ENCODE results near the gene GPC5.

The GPC5 gene

GRCh38 chr13:92591117-92591516 lies 1192.7 kb downstream of the GPC5 start:
- H3K27ac ChIP-seq, result no peak overlapping the region
- no peak overlapping the region for H3K4me3 ChIP-seq

DNA sequence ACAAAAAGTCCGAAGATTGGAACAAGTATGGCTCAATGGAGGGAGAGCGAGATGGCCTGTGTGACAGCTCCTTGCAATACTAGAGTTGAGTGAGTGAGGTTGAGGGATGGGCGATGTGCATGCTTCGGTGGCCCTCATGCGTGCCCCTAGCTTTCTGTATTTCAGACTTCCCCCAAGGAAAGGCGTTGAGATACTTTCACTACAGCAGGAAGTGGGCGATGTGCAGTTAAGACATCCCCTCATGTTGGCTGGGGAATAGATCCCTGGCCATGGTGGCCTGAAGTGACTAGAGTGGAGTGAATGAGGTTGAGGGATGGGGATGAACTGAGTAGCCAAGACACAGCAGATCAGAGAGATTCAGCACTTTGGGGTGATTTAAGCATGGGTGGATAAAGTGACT lies 1194.3 kb downstream of the GPC5 start:
- Histone ChIP-seq H3K27ac (no peak overlapping the region), H3K4me3 (no peak overlapping the region)

GRCh38 chr13:92602560-92602959 lies 1204.1 kb downstream of the GPC5 start:
- no peak overlapping the region for H3K27ac ChIP-seq
- no peak overlapping the region for H3K4me3 ChIP-seq

GRCh38 chr13:92609376-92609775 lies 1211.0 kb downstream of the GPC5 start:
- no peak overlapping the region for H3K4me3 ChIP-seq
- no peak overlapping the region for H3K27ac ChIP-seq

- Histone ChIP-seq H3K4me3 (no peak overlapping the region), H3K27ac (no peak overlapping the region)
Measured at GRCh38 chr13:92612892-92613291, 1214.5 kb downstream of the GPC5 start.

GRCh38 chr13:92613921-92614320 lies 1215.5 kb downstream of the GPC5 start:
- H3K27ac ChIP-seq, result no peak overlapping the region
- H3K4me3 ChIP-seq, result no peak overlapping the region

- H3K27ac ChIP-seq, result no peak overlapping the region
Measured at GRCh38 chr13:92621985-92622384, 1223.6 kb downstream of the GPC5 start.

DNA sequence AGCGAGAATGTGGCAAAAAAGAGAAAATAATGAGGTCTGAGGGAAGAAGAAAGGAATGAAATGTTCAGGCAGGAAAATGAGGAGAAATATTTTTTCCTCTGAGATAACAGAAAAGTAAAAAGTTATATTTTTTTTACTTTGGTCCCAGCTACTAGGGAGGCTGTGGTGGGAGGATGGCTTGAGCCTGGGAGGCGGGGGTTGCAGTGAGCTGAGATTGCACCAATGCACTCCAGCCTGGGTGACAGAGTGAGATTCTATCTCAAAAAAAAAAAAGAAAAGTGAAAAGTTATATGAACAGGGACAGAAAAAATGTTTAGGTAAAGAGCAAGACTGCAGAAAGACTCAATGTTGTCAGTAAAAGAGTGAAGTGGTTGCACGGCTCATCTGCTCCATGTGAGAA lies 1224.5 kb downstream of the GPC5 start:
- Histone ChIP-seq H3K4me3 (no peak overlapping the region), H3K27ac (no peak overlapping the region)

More at GRCh38 chr13:92621985-92622384, 1223.6 kb downstream of the GPC5 start:
- no peak overlapping the region for H3K4me3 ChIP-seq

GRCh38 chr13:92626274-92626673 lies 1227.9 kb downstream of the GPC5 start:
- Histone ChIP-seq H3K4me3 (no peak overlapping the region), H3K27ac (no peak overlapping the region)

GRCh38 chr13:92640936-92641335 lies 1242.5 kb downstream of the GPC5 start:
- Histone ChIP-seq H3K4me3 (no peak overlapping the region), H3K27ac (no peak overlapping the region)

DNA sequence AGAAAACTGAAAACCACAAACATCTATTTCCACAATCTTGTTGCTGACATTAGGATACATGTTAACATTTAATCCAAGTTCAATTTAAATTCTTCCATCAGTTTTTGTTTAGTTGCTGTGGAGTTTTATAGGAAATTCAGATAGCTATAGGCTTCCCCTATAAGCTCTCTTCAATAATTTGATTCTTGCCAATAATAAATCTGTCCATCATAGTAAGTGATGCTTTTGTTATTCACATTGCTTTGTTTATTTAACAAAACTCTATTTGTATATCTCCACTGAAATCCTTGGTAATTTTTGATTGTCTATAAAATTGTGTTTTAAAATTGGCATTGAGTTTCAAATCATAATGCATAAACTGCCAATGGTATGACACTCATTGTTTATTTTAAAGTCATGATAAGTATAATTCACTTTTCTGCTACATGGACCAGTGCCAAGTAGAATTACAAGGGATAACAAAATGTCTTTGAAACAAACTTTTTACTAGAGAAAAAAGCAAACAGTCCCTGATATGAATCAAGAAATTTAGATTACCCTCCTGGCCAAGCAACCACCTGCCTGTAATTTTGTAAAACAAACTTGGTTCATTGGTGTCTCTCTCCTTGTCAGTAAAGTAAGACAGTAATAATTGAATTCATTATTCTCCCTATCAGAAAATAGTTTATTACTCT lies 1250.9 kb downstream of the GPC5 start:
- H3K27ac ChIP-seq, result no peak overlapping the region
- no peak overlapping the region for H3K4me3 ChIP-seq

DNA sequence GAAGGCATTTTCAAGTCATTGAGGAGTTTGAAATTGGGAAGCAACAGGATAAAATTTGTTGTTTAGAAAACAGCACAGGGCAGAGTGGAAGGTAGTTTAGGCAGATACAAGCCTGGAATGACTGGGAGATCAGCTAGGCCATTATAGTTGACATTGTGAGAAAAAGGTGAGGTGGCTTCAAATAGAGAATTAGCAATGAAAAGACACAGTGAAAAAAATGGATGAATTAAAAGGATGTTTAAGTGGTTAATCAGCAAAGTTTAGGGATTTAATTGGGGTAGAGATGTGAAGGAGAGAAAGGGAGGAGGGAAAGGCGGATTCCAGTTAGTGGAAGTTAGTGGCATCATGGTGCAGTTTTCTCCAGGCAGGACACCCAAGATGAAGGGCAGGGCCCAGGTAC lies 1257.7 kb downstream of the GPC5 start:
- H3K4me3 ChIP-seq, result no peak overlapping the region

GRCh38 chr13:92656648-92657047 lies 1258.2 kb downstream of the GPC5 start:
- no peak overlapping the region for H3K4me3 ChIP-seq

More for the DNA sequence above, 1257.7 kb downstream of the GPC5 start:
- H3K27ac ChIP-seq, result no peak overlapping the region

DNA sequence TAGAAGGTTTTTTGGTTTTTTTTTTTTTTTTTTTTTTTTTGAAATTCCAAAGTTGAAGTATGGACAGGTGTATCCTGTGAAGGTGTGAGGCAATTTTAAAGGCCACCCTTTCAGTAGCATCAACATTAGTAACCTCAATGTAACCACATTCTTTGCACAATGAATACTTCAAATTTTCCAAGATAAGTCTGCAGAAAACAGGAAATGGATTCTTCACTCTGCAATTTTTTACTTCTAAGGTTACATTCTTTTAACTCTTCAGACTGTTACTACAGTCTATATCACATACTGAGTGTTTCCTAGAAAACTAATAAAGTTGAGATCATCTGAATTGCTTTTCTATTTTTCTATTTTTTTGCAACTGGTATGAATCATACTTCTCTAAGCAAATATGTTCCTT lies 1259.1 kb downstream of the GPC5 start:
- no peak overlapping the region for H3K27ac ChIP-seq
- no peak overlapping the region for H3K4me3 ChIP-seq

More at GRCh38 chr13:92656648-92657047, 1258.2 kb downstream of the GPC5 start:
- no peak overlapping the region for H3K27ac ChIP-seq

DNA sequence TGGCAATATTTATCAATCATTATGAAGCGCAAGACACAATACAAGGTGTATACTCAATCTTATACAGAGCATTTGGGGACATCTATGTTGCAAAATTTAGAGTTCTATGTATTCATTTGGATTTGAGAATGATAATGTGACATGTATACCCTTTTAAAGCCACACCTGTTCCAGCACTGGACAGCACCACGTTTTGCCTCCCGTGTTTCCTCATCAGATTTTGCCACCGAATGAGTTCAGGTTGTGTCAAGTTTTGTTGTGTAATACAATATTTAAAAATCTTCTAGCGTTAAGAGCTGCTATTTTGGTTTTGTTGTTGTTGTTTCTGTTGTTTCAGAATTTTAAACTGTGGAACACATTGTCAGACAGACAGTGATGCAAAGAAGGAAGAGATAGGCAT lies 1259.9 kb downstream of the GPC5 start:
- H3K4me3 ChIP-seq, result no peak overlapping the region
- no peak overlapping the region for H3K27ac ChIP-seq

- H3K27ac ChIP-seq, result no peak overlapping the region
- H3K4me3 ChIP-seq, result no peak overlapping the region
Measured at GRCh38 chr13:92661406-92661805, 1263.0 kb downstream of the GPC5 start.

DNA sequence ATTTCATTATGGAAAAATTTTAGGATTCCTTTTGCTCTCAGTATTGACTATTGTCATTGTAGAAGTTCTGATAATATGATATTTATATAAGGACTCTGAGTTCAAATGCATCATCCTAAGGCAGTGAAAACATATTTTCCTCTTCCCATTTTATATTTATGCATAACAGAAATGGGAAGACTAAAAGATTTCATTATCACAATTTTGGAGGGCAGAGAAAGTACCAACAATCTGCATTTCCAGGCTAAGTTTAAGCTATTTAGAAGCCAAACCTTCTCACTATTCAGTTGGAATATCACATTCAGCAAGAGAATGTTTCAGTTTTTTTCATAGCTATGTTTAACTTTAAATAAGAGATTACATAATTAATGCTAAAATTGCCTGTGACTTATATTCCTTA lies 1269.7 kb downstream of the GPC5 start:
- no peak overlapping the region for H3K4me3 ChIP-seq
- H3K27ac ChIP-seq, result no peak overlapping the region

- H3K4me3 ChIP-seq, result no peak overlapping the region
- H3K27ac ChIP-seq, result no peak overlapping the region
Measured at GRCh38 chr13:92670096-92670495, 1271.7 kb downstream of the GPC5 start.

DNA sequence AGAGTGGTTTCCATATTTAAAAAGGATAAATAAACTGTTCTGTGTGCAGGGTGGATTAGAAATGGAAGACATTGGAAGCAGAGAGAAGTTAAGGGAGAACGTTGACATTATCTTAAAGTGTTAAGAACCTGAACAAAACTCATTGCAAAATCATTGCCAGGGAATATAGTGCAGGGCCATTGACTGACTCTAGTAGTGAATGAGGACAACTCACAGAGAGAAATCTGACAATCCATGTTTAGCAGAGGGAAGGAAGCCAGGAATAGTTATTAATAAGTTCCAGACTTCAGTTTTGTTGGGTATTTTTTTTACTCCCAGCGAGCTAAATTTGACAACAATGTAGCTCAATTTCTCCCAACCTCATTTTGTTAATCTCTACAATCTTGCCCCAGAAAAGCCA lies 1273.4 kb downstream of the GPC5 start:
- no peak overlapping the region for H3K4me3 ChIP-seq
- no peak overlapping the region for H3K27ac ChIP-seq

DNA sequence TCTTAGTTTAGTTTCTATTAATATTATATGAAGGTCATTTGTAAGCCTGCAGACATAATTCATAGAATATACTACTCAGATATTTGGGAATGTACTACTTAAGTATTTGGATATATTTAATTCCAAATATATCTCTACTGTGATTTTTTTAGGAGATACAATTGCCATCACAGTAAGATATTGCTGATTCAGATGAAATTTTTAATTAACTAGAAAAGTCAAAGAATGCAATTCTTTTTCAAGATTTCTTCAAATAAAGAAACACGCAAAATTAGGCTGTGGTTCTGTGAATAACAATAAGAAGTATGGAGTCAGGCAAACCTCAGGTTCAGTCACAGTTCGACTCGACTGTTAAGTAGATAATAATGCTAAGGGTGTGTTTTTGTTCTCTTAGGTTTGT lies 1277.8 kb downstream of the GPC5 start:
- Histone ChIP-seq H3K4me3 (no peak overlapping the region), H3K27ac (no peak overlapping the region)

GRCh38 chr13:92677571-92677970 lies 1279.2 kb downstream of the GPC5 start:
- Histone ChIP-seq H3K4me3 (no peak overlapping the region), H3K27ac (no peak overlapping the region)

DNA sequence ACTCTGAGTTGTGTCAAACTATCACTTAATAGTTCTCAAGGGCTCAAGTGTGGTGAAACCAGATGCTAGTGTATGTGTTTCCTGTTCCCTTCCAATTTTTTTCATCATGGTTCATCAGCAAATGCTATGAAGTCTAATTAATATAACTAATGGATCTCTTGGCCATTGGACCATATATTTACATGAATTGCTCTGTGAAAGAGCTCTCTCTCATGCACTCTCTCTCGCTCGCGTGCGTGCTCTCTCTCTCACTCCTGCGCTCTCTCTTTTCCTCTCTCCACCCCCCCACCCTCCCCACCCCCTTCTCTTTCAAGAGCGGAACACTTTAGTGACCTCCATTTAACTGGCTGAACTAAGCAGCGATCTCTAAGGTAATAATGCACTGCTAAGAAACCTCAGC lies 1281.2 kb downstream of the GPC5 start:
- Histone ChIP-seq H3K4me3 (no peak overlapping the region), H3K27ac (no peak overlapping the region)
